SU-DHL-6 (cell line): ENCODE data around the gene OTULIN.

Source experiments
- H2AFZ ChIP-seq: fragments of 200-600 bp; sonication (generic); 2 replicates; pipeline ENCODE4 v1.6.1; 2014; ENCODE audit warnings: low read depth, mild to moderate bottlenecking, moderate library complexity, mixed read lengths, antibody characterized with exemption, low read length; ENCODE audit not compliant: severe bottlenecking
- H3F3A ChIP-seq: fragments of 200-600 bp; shearing (Covaris generic); 2 replicates; pipeline ENCODE4 v1.6.0; 2016; ENCODE audit warnings: antibody characterized with exemption, mild to moderate bottlenecking; ENCODE audit not compliant: insufficient read depth
- H3K27ac ChIP-seq: fragments of 200-600 bp; sonication (generic); 2 replicates; pipeline ENCODE4 v1.5.1; 2016; ENCODE audit warnings: low read depth, mild to moderate bottlenecking, low read length, moderate library complexity, mixed read lengths
- H3K27me3 ChIP-seq: fragments of 200-600 bp; sonication (generic), shearing (Covaris generic); 2 replicates; pipeline ENCODE4 v1.6.0; 2014; ENCODE audit warnings: mild to moderate bottlenecking, low read length
- H3K36me3 ChIP-seq: fragments of 200-600 bp; sonication (generic); 2 replicates; pipeline ENCODE4 v1.6.1; 2014; ENCODE audit warnings: mild to moderate bottlenecking, low read length, mixed read lengths
- H3K4me2 ChIP-seq: fragments of 300-600, 200-600 bp; shearing (Covaris generic), sonication (generic); 2 replicates; pipeline ENCODE4 v1.6.0; 2014; ENCODE audit warnings: low read length, low read depth, mild to moderate bottlenecking; ENCODE audit not compliant: poor library complexity, severe bottlenecking
- H3K4me3 ChIP-seq: fragments of 200-600 bp; sonication (generic); 2 replicates; pipeline ENCODE4 v1.5.1; 2014; ENCODE audit warnings: antibody characterized with exemption, low read length, mild to moderate bottlenecking, mixed read lengths; ENCODE audit not compliant: insufficient read depth, poor library complexity, severe bottlenecking
- H3K79me2 ChIP-seq: fragments of 200-600 bp; sonication (generic); 2 replicates; pipeline ENCODE4 v1.6.1; 2014; ENCODE audit warnings: mild to moderate bottlenecking, low read length, moderate library complexity; ENCODE audit not compliant: insufficient read depth
- H3K9ac ChIP-seq: fragments of 200-600 bp; sonication (generic); 2 replicates; pipeline ENCODE4 v1.7.0; 2014; ENCODE audit warnings: mild to moderate bottlenecking, low read length
- H3K9me2 ChIP-seq: fragments of 200-600 bp; sonication (generic); replicated peaks from 2 replicates; pipeline ENCODE4 v1.6.1; 2014; ENCODE audit warnings: low read length; ENCODE audit not compliant: insufficient read depth
- H3K9me3 ChIP-seq: fragments of 200-600 bp; sonication (generic); 2 replicates; pipeline ENCODE4 v1.6.1; 2014; ENCODE audit warnings: low read length, mixed read lengths; ENCODE audit not compliant: insufficient read depth
- H4K20me1 ChIP-seq: fragments of 200-600 bp; sonication (generic); 2 replicates; pipeline ENCODE4 v1.6.1; 2014; ENCODE audit warnings: low read depth, mild to moderate bottlenecking, antibody characterized with exemption, low read length, moderate library complexity, mixed read lengths
- CTCF ChIP-seq: fragments of 200-600 bp; sonication (generic); IDR thresholded peaks from one replicate; pipeline ENCODE4 v1.5.1; 2017; ENCODE audit warnings: antibody characterized with exemption, mild to moderate bottlenecking, low read length, moderate library complexity; ENCODE audit not compliant: insufficient read depth, poor library complexity, severe bottlenecking
- EZH2phosphoT487 ChIP-seq: fragments of 200-600 bp; sonication (generic), shearing (Covaris generic); conservative IDR thresholded peaks from 2 replicates; pipeline ENCODE4 v1.6.1; 2018; ENCODE audit warnings: mild to moderate bottlenecking, antibody characterized with exemption, low read length, moderate library complexity, mixed read lengths

Gene OTULIN

GRCh38 chr5:14724633-14725032 lies 60.1 kb downstream of the OTULIN start:
- Histone ChIP-seq H2AFZ (no peak overlapping the region), H3K36me3 (no peaks in the 10 kb centered on the region), H3K4me2 (no peak overlapping the region), H3K79me2 (no peaks in the 10 kb centered on the region), H3K9me3 (no peaks in the 10 kb centered on the region), H4K20me1 (no peaks in the 10 kb centered on the region), H3K27ac (no peak overlapping the region), H3K9me2 (no peaks in the 10 kb centered on the region), H3K27me3 (no peaks in the 10 kb centered on the region), H3K4me3 (no peak overlapping the region), H3K9ac (no peak overlapping the region), H3F3A (peaks cover 4% of the 10 kb centered on the region; the same call in 1 of the 2 replicates)
- TF ChIP-seq EZH2phosphoT487 (no peak), CTCF (no peak)

- no peak overlapping the region for H3K27ac ChIP-seq
Measured at GRCh38 chr5:14726066-14726838, 61.7 kb downstream of the OTULIN start.

DNA sequence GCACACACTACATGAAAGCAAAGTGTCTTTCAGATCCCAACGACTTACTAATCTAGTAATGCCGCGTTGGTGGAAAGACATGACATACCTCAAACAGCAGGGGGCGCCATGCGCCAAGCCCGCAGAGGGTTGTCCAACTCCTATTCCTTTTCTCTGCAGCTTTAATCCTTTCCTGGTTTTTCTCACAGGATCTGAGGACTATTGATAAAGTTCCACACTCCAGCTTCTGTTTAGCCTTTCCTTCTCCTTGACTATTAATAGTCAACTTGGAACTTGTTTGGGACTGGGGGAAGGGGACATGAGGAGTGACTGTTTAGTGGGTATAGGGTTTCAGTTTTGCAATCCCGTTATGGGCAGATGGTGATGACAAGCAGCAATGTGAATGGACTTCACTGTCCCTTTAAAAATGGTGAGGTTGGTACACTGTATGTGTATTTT lies 62.9 kb downstream of the OTULIN start:
- no peak overlapping the region for H3K4me2 ChIP-seq
- no peaks in the 10 kb centered on the region for H4K20me1 ChIP-seq
- TF ChIP-seq EZH2phosphoT487 (no peak), CTCF (peak; percentile 86)
- no peak overlapping the region for H3K27ac ChIP-seq
- no peaks in the 10 kb centered on the region for H3K36me3 ChIP-seq
- H3K9me3 ChIP-seq, result no peaks in the 10 kb centered on the region
- no peak overlapping the region for H3K4me3 ChIP-seq
- H3K9ac ChIP-seq, result no peak overlapping the region
- no peaks in the 10 kb centered on the region for H3K79me2 ChIP-seq
- H3K27me3 ChIP-seq, result no peaks in the 10 kb centered on the region
- H3K9me2 ChIP-seq, result no peaks in the 10 kb centered on the region
- H2AFZ ChIP-seq, result no peak overlapping the region
- no peaks in the 10 kb centered on the region for H3F3A ChIP-seq

More at GRCh38 chr5:14726066-14726838, 61.7 kb downstream of the OTULIN start:
- no peaks in the 10 kb centered on the region for H3K9me2 ChIP-seq
- no peak overlapping the region for H3K9ac ChIP-seq
- no peaks in the 10 kb centered on the region for H3K36me3 ChIP-seq
- no peak overlapping the region for H3K4me2 ChIP-seq
- no peaks in the 10 kb centered on the region for H3F3A ChIP-seq
- H3K9me3 ChIP-seq, result no peaks in the 10 kb centered on the region
- no peaks in the 10 kb centered on the region for H3K27me3 ChIP-seq
- no peaks in the 10 kb centered on the region for H4K20me1 ChIP-seq
- no peak for TF ChIP-seq CTCF
- H2AFZ ChIP-seq, result no peak overlapping the region
- H3K79me2 ChIP-seq, result no peaks in the 10 kb centered on the region
- no peak overlapping the region for H3K4me3 ChIP-seq
